HG03064 (cell line): Measurements from ENCODE around the gene AANAT.

ENCODE experiments used
- ATAC-seq: cut with Tn5 transposase; IDR thresholded peaks from one replicate; pipeline ENCODE4 v1.9.1; 2021; ENCODE audit warnings: low read depth; ENCODE audit not compliant: unreplicated experiment

The AANAT gene

GRCh38 chr17:76467366-76467765 is at the start of gene AANAT:
AANAT (plus strand) TSS chr17:76467603; CDS start chr17:76468747, 1,144 bp downstream.
- ATAC-seq = no peak

GRCh38 chr17:76419576-76420260 is 47.7 kb upstream of the AANAT start:
- ATAC-seq = no peak

GRCh38 chr17:76420356-76421043 is 46.9 kb upstream of the AANAT start:
- no peak for ATAC-seq

GRCh38 chr17:76421044-76421407 is 46.4 kb upstream of the AANAT start:
- no peak for ATAC-seq

GRCh38 chr17:76422406-76422805 is 45.0 kb upstream of the AANAT start:
- ATAC-seq = no peak

GRCh38 chr17:76422860-76423259 is 44.5 kb upstream of the AANAT start:
- no peak for ATAC-seq

GRCh38 chr17:76426853-76427252 is 40.5 kb upstream of the AANAT start:
- ATAC-seq = no peak

GRCh38 chr17:76427501-76428231 is 39.7 kb upstream of the AANAT start:
- no peak for ATAC-seq

GRCh38 chr17:76428511-76428910 is 38.9 kb upstream of the AANAT start:
- ATAC-seq = no peak

GRCh38 chr17:76431509-76431908 is 35.9 kb upstream of the AANAT start:
- ATAC-seq = no peak

GRCh38 chr17:76432004-76432403 is 35.4 kb upstream of the AANAT start:
- no peak for ATAC-seq

GRCh38 chr17:76432712-76433336 is 34.6 kb upstream of the AANAT start:
- no peak for ATAC-seq

- no peak for ATAC-seq
These were observed 33.7 kb upstream of the AANAT start for GRCh38 chr17:76433693-76434092.

GRCh38 chr17:76434870-76435269 is 32.5 kb upstream of the AANAT start:
- no peak for ATAC-seq

- no peak for ATAC-seq
These were observed 31.7 kb upstream of the AANAT start for GRCh38 chr17:76435751-76436150.

GRCh38 chr17:76437467-76438402 is 29.7 kb upstream of the AANAT start:
- ATAC-seq = no peak

GRCh38 chr17:76438906-76439305 is 28.5 kb upstream of the AANAT start:
- ATAC-seq = no peak

GRCh38 chr17:76439314-76439928 is 28.0 kb upstream of the AANAT start:
- no peak for ATAC-seq

GRCh38 chr17:76440751-76441362 is 26.5 kb upstream of the AANAT start:
- no peak for ATAC-seq
